HG02973 (cell line): ENCODE results near the gene ADAMTS9.

ENCODE experiments used
- ATAC-seq: cut with Tn5 transposase; IDR thresholded peaks from one replicate; pipeline ENCODE4 v1.9.1; 2021; ENCODE audit warnings: moderate library complexity; ENCODE audit not compliant: unreplicated experiment

ADAMTS9 gene

DNA sequence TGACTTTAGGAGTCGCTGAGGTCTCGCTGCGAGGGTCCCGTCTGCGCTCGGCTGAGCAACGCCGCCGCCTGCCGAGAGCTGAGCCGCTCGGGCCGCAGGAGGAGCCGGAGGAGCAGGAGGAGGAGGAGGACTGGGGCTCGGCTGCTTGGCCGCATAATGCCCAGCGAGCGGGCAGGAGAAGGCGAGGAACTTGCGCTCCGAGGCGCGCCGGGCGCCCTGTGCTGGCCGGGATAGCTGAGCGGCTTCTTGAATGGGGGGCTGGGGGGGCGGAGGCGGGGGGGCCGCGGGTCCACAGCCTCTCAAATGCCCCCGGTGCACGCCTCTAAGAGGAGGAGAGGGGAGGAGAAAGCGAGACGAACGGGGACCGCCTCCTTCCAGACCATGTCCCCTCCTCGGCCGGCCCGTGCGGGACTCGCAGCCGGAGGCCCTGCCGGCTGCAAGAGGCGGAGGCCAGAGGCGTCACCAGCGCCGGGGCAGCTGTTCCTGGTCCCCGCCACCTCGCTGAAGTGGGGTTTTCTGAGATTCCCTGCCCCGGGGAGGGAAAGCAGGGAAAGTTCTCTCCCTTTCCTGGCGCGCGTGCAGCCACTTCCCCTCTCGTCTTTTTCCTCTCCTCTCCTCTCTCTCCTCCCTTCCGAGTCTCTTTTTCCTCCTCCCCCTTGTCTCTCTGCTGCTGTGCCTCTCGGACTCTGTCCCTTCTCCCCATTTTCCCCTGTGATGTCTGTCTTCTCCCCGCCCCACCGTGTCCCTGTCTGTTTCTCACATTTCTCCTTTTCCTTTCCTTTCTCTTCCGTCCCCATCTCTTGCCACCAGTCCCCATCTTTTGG, at the start of gene ADAMTS9:
Gene ADAMTS9, minus strand, starts transcription at position 220 of the 824 bp plus-strand sequence. CDS start 343 bp downstream, outside the sequence.
- no peak for ATAC-seq

DNA sequence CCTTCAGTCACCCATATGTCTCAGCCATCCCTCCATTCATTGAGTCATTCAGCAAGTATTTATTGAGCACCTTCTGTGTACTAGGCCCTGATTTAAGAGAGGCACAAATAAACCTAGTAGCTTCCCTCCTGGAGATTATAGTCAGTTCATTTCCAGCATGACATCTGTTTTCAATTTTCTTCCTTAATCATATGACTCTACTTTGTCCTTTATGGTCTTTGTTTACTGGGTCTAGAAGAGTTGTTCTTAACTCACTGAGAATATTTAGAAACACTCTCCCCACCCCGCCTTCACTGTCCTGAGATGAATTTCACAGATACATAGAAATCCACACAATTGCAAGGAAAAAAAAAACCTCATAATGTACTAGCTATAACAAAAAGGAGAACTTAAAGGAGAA, 44.8 kb upstream of the ADAMTS9 start:
- no peak for ATAC-seq

DNA sequence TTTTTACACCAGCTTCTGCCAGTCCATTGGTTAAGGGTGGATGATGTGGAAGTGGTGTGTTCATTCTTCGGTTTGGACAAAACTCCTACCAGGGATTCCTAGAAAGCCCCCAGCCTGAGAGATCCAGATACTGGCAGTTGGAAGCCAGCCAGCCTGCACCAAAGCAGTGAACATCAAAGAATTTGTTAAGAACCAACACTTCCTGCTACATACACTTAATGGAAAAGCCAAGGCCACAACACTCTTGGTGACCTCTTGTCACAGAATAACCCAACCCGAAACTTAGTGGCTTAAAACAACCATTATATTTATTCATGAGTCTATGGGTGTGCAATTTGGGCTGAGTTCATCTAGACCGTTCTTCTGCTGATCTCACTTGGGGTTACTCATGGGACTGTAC, 42.9 kb upstream of the ADAMTS9 start:
- no peak for ATAC-seq

DNA sequence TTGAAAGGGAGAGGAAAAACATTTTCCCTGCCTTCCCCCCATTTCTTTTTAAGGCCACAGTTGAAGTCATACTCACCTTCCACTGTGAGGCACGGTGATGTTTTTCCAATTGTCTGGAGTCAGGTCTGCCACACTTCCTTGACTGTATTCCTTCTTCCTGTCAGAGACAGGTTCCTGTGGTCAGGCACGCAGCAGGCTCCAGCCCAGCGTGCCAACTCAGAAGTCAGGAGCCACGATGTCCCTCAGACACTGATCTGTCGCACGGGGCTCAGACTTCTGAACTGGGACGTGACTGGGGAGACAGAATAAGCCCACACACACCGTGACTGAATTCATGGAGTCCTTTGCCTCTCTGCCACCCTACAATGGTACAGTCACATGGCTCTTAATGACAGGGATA, 41.2 kb upstream of the ADAMTS9 start:
- ATAC-seq = no peak

GRCh38 chr3:64728428-64728827, 40.6 kb upstream of the ADAMTS9 start:
- no peak for ATAC-seq

- ATAC-seq = no peak
Observed at GRCh38 chr3:64726414-64727090, 38.8 kb upstream of the ADAMTS9 start.

- no peak for ATAC-seq
Observed at GRCh38 chr3:64718976-64719375, 31.2 kb upstream of the ADAMTS9 start.

DNA sequence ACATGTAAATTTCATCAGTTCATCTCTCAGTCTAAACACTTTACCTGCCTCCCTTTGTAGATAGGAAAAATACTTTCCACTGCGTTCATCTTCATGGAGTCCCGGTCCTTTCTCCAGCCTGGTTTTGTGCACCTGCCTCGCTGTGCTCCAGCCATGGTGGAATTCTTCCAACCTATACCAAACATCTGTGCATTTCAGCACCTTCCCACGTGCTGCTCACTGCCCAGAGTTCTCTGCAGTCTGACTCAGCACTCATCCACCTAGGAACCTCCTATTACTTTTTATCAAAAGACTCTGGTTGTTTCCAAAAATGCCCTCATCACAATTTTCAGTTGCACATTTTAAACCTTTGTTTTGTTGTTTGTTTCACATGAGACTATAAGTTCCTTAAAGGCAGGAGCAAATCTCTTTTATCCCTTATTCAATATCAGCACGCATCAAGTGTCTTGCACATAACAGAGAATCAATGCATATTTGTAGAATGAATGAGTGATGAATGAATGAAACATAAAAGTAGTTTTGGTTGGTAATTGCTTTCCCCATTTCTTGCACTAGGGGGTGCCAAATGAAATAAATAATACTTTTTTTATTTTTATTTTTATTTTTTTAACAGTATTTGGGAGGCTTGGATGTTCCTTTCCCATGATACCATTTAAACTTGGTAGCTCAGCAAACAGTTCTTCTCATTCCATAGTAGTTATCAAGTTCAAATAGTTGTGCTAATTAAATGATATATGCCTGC, 30.2 kb upstream of the ADAMTS9 start:
- no peak for ATAC-seq

- no peak for ATAC-seq
Observed at GRCh38 chr3:64717411-64717810, 29.6 kb upstream of the ADAMTS9 start.

DNA sequence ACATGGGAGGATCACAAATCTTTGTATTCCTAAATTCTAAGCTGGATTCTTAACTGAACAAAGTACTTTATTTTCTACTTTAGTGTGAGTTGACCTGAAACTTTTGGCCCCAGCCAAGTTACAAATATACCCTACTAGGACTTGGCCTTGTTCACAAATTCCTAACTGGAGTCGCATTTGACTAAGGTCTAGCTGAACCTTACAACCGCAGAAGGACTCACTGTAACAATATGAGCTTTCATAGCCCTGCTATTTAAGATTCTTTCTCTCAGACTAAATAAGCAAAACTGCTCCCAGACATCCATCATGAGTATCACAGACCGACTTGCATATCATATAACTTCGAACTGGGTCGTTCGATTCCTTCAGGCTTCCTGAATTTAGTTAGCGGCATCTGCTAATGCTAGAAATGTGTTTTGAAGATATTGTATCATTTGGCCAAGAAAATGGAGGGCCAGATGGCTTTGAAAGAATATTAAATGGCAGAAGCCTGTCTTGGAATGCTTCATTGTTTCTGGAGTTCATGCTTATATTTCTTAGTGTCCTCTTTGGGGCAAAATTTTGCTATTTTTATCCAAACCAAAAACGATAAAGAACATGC, 28.4 kb upstream of the ADAMTS9 start:
- ATAC-seq = no peak

DNA sequence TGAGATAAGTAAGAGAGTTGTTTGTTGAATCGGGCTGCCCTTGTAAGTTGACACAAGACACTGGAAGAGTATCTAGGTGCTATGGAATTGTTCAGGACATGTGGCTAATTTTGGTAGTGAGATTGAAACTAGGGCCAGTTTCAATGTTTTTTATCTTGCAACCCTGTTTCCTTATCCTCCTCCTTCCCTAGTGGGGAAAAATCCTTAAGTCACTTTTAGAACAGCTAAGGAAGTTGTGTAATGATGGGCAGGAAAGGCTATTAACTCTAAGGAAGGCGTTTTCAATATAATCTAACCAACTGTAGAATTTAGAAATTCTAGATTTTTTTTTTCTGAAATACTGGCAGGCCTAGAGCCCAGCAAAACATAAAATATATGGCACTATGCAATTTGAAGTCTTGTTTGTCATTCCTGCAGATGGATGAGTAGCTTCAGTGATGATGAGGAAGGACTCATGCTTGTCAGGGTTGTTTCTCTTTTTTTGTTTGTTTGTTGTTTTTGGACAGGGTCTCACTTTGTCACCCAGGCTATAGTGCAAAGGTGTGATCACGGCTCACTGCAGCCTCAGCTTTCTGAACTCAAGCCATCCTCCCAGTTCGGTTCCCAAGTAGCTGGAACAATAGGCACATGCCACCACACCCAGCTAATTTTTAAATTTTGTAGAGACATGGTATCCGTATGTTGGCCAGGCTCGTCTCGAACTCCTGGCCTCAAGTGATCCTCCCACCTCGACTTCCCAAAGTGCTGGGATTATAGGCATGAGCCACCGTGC, 27.6 kb upstream of the ADAMTS9 start:
- no peak for ATAC-seq

- no peak for ATAC-seq
Observed at GRCh38 chr3:64708456-64708855, 20.7 kb upstream of the ADAMTS9 start.

- no peak for ATAC-seq
Observed at GRCh38 chr3:64705946-64706345, 18.1 kb upstream of the ADAMTS9 start.

DNA sequence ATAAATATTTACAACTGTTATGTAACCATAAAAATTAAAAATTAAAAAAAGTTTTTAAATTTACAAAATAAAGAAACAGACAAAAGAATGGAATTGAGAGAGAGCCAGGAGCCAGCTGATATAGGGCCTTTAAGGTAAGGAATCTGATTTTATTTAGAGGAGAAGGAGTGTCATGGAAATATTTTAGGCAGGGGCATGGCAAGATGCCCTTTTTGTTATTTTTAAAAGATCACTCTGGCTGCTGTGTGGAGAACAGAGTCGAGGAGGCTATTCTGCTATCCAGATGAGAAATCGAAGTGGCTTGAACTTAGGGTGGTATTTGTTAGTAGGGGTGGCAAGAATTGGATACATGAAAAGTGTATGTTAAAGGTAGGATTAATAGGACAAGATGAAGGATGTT, 9.1 kb upstream of the ADAMTS9 start:
- no peak for ATAC-seq

DNA sequence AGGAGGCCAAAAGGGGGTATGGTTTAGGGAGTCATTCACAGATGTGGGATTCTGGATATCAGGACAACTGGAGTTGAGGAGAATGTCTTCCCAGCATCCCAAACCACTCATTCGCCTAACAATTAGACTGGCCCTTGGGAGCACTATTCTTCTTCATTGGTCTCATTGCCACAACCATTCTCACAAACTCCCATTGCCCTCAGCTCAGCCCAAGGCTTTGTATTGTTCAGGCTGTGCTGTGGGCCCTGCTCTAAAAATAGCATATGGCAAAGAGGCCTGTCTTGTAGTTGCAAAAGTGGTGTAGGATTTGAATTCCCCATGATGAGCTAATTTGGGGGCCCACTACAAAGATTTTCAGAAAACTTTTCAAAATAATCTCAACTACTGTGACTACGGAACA, 6.3 kb upstream of the ADAMTS9 start:
- ATAC-seq = no peak

- no peak for ATAC-seq
Observed at GRCh38 chr3:64693031-64693430, 5.2 kb upstream of the ADAMTS9 start.

GRCh38 chr3:64691051-64691450, 3.3 kb upstream of the ADAMTS9 start:
- ATAC-seq = no peak

GRCh38 chr3:64687086-64687780, 567 bp downstream of the ADAMTS9 start:
- no peak for ATAC-seq

DNA sequence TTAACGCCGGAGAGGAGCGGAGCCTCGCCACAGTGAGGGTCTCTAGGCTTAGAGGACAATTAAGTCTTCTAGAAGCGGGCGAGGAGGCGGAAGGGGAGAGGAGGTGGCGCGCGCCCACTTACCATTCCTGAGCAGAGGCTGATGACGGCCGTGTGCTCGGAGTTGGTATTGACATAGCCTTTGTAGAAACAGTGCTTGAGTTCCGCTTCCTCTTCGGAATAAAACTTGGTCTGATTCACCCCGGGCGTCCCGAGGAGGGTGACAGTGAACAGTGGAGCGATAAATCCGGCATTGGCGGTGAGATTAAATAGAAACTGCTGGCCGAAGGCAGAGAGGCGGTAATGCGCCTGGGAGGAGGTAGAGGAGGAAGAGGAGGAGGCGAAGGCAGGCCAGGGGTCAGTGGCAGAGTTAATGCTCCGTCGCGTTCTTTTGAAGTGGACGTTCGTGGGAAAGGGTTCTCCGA, 1.3 kb downstream of the ADAMTS9 start:
- no peak for ATAC-seq
